LNCaP clone FGC (cell line): ENCODE data around the gene AGPAT3.

Source experiments
- DNase-seq: peaks from one replicate; pipeline ENCODE4 v3.0.0-alpha.2; 2011; ENCODE audit warnings: low read depth
- H3K4me3 ChIP-seq: 2 replicates; pipeline ENCODE4 v1.5.1; 2011; ENCODE audit warnings: mild to moderate bottlenecking, low read depth, low read length, control low read depth
- TF ChIP-seq, protein P1 (sequence below): IDR thresholded peaks from 2 replicates; pipeline ENCODE4 v1.5.1; 2012; ENCODE audit warnings: mild to moderate bottlenecking; ENCODE audit not compliant: control insufficient read depth, insufficient read depth; ENCODE audit errors: extremely low read depth

Gene AGPAT3

DNA sequence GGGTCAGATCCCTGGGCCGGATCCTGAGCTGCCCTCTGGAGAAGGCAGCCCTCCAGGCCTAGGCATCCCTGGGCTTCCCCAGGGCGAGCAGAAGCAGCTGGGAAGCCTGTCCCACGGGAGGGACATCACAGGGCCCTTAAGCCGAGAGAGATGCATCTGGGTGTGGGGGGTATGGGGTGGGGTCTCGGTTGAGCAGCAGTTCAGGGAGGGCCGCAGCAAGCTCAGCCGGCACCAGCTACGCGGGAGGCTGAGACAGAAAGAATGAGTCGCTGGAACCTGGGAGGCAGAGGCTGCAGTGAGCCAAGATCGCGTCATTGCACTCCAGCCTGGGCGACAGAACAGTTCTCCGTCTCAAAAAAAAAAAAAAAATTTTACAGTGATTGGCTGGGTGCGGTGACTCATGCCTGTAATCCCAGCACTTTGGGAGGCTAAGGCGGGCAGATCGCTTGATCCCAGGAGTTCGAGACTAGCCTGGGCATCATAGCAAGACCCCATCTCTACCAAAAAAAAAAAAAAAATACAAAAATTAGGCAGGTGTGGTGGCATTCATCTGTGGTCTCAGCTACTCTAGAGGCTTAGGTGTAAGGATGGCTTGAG is 37.9 kb upstream of the AGPAT3 start:
- no peak for DNase-seq
- TF ChIP-seq, protein P1, sequence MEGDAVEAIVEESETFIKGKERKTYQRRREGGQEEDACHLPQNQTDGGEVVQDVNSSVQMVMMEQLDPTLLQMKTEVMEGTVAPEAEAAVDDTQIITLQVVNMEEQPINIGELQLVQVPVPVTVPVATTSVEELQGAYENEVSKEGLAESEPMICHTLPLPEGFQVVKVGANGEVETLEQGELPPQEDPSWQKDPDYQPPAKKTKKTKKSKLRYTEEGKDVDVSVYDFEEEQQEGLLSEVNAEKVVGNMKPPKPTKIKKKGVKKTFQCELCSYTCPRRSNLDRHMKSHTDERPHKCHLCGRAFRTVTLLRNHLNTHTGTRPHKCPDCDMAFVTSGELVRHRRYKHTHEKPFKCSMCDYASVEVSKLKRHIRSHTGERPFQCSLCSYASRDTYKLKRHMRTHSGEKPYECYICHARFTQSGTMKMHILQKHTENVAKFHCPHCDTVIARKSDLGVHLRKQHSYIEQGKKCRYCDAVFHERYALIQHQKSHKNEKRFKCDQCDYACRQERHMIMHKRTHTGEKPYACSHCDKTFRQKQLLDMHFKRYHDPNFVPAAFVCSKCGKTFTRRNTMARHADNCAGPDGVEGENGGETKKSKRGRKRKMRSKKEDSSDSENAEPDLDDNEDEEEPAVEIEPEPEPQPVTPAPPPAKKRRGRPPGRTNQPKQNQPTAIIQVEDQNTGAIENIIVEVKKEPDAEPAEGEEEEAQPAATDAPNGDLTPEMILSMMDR = no peak
- no peak overlapping the region for H3K4me3 ChIP-seq

DNA sequence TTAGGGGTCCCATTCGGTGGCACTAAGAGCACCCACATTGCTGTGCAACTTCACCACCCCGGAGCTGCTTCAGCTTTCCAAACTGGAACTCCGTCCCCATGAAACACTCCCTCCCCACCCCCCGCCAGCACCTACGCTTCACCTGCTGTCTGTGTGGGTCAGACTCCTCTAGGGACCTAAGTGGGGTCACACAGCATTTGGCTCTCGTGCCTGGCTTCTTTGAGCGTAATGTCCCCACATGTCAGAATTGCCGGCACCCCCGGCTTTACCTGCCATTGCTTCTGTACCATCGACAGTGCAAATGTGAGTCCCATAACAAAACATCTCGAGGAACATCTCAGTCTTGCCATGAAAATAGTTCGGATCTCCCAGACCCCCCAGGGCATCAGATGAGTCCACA is 35.9 kb upstream of the AGPAT3 start:
- DNase-seq = no peak
- no peak overlapping the region for H3K4me3 ChIP-seq
- TF ChIP-seq, protein P1 = no peak

DNA sequence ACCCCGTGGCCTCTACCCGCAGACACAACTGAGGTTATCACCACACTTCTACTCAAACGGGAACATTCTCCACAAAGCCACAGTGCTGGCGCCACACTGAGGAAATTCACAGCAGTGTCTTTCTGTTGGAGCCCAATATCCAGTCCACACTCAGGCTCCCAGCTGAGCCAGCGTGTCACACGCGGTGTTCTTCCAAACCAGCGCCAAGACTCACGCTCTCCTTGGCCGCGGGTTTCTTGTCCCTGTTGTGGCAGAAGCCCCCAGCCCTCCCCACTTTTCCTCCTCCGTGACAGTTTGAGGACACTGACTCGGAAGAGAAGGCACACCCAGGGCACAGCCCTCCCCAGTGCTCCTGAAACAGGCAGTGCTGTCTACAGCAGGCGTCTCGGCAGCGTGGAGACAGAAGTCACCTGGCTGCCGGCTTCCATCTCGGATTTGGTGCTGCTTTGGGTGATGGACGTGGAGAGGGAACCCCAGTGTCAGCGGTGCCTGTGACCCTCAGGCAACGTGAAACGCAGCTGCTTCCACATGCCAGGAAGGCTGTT is 35.4 kb upstream of the AGPAT3 start:
- TF ChIP-seq, protein P1 = no peak
- no peak for DNase-seq
- H3K4me3 ChIP-seq = no peak overlapping the region

DNA sequence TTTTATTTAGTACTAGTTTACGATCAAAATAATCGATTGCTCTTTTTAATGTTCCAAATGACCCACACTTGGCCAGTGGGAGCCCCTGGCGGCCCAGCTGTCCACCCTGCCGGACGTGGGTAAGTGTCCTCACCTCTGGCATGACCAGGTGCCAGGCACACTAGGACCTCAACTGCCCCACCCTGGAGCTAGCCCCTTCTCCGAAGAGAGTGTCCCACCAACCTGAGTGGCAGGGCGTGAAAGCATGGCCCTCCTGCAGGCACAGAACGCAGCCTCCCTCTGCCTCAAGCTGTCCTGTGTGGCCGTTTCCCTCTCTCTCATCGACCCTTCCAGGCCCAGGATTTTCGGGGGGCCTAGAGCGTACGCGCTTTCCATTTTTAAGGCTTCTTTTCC is 32.9 kb upstream of the AGPAT3 start:
- TF ChIP-seq, protein P1 = no peak
- no peak overlapping the region for H3K4me3 ChIP-seq
- no peak for DNase-seq

DNA sequence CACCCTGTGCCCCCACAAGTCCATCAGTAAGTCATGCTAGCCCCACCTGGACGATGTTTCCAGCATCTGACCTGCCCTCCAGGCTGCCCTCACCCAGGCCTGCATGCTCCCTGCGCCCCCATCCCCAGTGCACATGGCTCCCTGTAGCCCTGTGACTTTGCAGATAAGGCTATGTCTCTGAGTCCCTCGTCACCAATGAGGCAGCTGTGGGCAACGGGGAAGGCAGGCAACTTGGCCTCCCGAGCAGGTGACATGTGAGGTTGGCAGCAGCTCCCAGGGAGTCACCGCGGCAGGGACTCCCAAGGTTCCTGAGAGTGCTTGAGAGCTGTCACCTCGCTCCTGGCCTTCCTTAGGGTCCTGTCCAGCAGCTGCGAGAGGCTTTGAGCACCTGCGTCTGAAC is 32.4 kb upstream of the AGPAT3 start:
- DNase-seq = no peak
- TF ChIP-seq, protein P1 = no peak
- H3K4me3 ChIP-seq = no peak overlapping the region

DNA sequence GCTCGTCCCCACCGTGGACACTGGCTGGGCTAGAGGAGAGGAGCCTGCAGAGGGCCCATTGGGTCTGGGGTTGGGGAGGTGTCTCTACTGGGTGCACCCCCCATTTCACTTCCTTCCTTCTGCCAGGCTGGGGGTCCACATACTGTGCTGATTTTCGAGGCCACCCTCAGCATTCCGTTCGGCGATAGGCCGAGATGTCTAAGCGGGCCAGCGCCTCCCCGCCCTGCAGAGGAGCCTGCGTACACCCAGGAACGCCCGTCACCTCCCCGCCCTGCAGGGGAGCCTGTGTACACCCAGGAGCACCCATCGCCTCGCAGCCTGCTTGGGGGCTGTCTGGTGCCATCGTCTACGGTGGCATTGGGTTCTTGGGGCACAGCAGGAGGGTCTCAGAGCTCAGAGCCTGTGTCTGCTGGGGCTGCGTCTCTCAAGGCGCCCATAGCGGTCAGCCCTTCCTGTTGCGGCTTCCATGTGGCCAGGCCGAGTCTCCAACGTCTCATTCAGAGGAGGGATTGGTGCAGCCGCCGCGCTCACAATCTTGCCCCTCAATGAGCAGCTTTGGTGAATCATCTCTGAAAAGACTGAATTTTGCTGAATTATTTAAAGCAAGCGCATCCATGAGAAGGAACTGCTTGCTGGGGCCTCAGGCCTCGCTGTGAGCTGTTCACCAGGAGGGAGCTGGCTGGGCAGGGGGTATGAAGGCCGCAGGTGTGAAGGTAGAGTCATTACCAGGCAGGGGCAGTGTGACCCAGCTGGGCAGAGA is 30.7 kb upstream of the AGPAT3 start:
- H3K4me3 ChIP-seq = no peak overlapping the region
- no peak for DNase-seq
- TF ChIP-seq, protein P1 = no peak

DNA sequence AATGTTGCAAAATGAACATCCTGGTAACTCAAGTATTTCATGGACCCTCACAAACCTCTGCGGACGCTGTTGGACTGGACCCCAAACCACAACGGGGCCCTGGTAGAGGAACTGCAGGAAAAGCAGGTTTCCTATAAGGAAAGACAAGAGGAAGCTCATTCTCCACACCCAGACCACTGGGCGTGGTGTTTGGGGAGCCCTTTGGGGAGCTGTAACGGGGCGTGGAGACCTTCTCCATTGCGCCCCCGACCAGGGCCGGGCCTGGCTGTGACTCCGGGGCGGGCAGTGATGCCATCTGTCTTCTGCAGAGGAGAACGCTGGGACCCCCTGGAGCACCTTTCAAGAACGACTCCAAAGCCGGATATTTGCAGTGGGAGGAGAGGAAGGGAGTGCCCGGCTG is 30.0 kb upstream of the AGPAT3 start:
- TF ChIP-seq, protein P1 = no peak
- no peak for DNase-seq
- H3K4me3 ChIP-seq = no peak overlapping the region
